Adrenal gland (tissue), 5 donors: ENCODE results near the gene GRIP1.

Experiments
- CTCF ChIP-seq, 6 experiments: fragments of 450-650 bp in 4 of 6; fragments of 200-600 bp in 2 of 6; sonication (generic) in 1 of 6; IDR thresholded peaks; 1 replicate in 5 of 6; 2 replicates in 1 of 6; pipeline versions ENCODE4 v1.5.1 to v1.8.0; 2016 to 2021; ENCODE audit warnings: antibody characterized with exemption in 6 of 6, mild to moderate bottlenecking in 2 of 6, moderate library complexity in 1 of 6
- POLR2A ChIP-seq, 2 donors: fragments of 450-650 bp; IDR thresholded peaks; one replicate each; pipeline ENCODE4 v1.6.1; 2017; ENCODE audit warnings: antibody characterized with exemption in 2 of 2, mild to moderate bottlenecking in 2 of 2, moderate library complexity in 1 of 2
- donor health status: DM: no; HTN: no; CAD: no.

GRCh38 chr12:66623455-66623854, 55.4 kb downstream of the GRIP1 start:
- TF ChIP-seq CTCF (IDR thresholded peaks at IDR 0.05) (no peak), POLR2A (IDR thresholded peaks at IDR 0.05) (no peak)
